Glutamatergic neuron (in vitro differentiated cells): Measurements from ENCODE around the gene TGFB2. TPM values are rescaled to one million over a fixed set of nuclear protein-coding genes. Genes with fewer than 3 reads are reported as not detected.

Experiments used
- DNase-seq: peaks from one replicate; pipeline ENCODE4 v3.0.0; 2022
- H3K27ac Mint-ChIP-seq: one replicate; pipeline ENCODE4 v1.8.0; 2020; ENCODE audit warnings: mild to moderate bottlenecking, mixed read lengths, inconsistent platforms; ENCODE audit not compliant: unreplicated experiment
- H3K27me3 Mint-ChIP-seq: one replicate; pipeline ENCODE4 v1.8.0; 2020; ENCODE audit warnings: mild to moderate bottlenecking, moderate library complexity, mixed read lengths, inconsistent platforms; ENCODE audit not compliant: unreplicated experiment
- H3K36me3 Mint-ChIP-seq: one replicate; pipeline ENCODE4 v1.8.0; 2020; ENCODE audit warnings: mild to moderate bottlenecking, mixed read lengths, inconsistent platforms; ENCODE audit not compliant: unreplicated experiment
- H3K4me1 Mint-ChIP-seq: one replicate; pipeline ENCODE4 v1.8.0; 2020; ENCODE audit warnings: mild to moderate bottlenecking, low read depth, mixed read lengths, inconsistent platforms; ENCODE audit not compliant: unreplicated experiment
- H3K4me3 Mint-ChIP-seq: one replicate; pipeline ENCODE4 v1.8.0; 2020; ENCODE audit warnings: mild to moderate bottlenecking, mixed read lengths, inconsistent platforms; ENCODE audit not compliant: unreplicated experiment
- H3K9me3 Mint-ChIP-seq: one replicate; pipeline ENCODE4 v1.8.0; 2020; ENCODE audit warnings: mild to moderate bottlenecking, moderate library complexity, mixed read lengths, inconsistent platforms; ENCODE audit not compliant: unreplicated experiment
- total RNA-seq: library from RNA; stranded (reverse); fragmentation: NEBNext Ultra II Directional; extraction: Animal tissue kit (Norgen Biotek cat#: 25700); gene quantifications from one replicate; pipeline ENCODE4 v1.2.1, GENCODE V29; 2021; ENCODE audit not compliant: unreplicated experiment
- TF ChIP-seq, protein P1 (sequence below): fragments of 200-600 bp; sonication (generic); IDR thresholded peaks from one replicate; pipeline ENCODE4 v1.5.0; 2021; ENCODE audit not compliant: partially characterized antibody, unreplicated experiment

Gene TGFB2
- total RNA-seq, 1 donor from 2014 or later, result 2.0 TPM

DNA sequence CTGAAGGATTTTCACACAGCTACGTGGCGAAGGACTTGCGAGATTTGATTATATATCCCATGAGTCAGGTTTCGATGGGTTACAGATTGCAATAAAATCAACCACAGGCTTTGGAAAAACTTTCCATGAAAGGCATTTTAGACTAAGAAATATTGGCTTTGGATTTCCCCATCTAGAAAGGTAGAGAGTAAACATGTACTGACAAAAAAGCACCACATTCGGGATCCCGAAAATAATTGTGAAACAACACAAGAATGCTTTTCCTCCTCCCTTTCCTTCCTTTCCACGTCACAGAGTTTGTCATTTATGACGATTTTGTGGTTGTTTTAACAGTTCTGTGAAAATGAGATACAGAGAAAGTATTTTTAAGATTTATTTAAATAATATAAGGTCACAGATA, 38.5 kb downstream of the TGFB2 start:
- H3K27ac Mint-ChIP-seq, result no peak overlapping the region
- H3K4me3 Mint-ChIP-seq, result no peak overlapping the region
- H3K27me3 Mint-ChIP-seq, result no peaks in the 10 kb centered on the region
- H3K4me1 Mint-ChIP-seq, result peaks cover 6% of the 10 kb centered on the region
- no peak for DNase-seq
- no peaks in the 10 kb centered on the region for H3K36me3 Mint-ChIP-seq
- peaks cover 4% of the 10 kb centered on the region for H3K9me3 Mint-ChIP-seq
- TF ChIP-seq, protein P1, sequence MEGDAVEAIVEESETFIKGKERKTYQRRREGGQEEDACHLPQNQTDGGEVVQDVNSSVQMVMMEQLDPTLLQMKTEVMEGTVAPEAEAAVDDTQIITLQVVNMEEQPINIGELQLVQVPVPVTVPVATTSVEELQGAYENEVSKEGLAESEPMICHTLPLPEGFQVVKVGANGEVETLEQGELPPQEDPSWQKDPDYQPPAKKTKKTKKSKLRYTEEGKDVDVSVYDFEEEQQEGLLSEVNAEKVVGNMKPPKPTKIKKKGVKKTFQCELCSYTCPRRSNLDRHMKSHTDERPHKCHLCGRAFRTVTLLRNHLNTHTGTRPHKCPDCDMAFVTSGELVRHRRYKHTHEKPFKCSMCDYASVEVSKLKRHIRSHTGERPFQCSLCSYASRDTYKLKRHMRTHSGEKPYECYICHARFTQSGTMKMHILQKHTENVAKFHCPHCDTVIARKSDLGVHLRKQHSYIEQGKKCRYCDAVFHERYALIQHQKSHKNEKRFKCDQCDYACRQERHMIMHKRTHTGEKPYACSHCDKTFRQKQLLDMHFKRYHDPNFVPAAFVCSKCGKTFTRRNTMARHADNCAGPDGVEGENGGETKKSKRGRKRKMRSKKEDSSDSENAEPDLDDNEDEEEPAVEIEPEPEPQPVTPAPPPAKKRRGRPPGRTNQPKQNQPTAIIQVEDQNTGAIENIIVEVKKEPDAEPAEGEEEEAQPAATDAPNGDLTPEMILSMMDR, result no peak

DNA sequence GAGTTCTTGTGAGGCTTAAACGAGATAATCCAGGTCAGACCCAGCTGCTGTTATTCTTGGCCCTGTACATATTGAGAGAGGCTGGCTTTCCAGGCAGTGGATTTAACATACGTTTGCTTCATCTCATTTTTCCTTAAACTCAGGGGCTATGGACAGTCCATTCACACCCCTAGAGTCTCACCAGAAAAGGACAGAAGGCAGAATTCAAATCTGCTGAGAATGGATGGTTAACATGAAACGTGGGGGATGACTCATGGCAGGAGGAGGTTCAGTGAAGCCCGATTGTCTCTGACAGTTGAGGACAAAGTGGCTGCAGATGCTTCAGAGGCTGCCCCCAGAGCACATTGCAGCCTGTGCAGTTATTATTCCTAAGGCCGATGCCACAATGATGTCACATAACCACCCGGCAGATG, 39.5 kb downstream of the TGFB2 start:
- TF ChIP-seq, protein P1, result no peak
- Mint-ChIP-seq H3K4me1 (peaks cover 6% of the 10 kb centered on the region), H3K9me3 (peaks cover 4% of the 10 kb centered on the region), H3K4me3 (no peak overlapping the region), H3K27ac (peak overlapping the region; percentile 68), H3K36me3 (no peaks in the 10 kb centered on the region), H3K27me3 (no peaks in the 10 kb centered on the region)
- DNase-seq, result no peak

DNA sequence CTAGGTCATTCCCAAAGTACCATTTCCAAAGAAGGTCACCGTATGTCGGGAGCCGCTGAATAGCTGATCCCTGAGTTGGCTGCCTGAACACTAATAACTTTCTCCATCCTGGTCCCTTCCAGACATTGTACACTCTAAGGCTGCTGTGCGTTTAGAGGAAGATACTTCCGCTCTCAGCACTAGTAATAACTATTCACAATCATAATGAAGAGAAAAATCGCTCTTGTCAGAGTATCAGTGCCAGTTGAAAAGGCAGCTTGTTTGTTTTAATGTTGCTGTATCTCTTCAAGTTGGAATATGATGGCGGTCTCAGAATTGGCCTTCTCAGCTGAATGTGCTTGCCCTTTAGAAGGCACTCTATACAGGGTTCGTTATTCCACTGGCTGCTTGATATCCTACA, 43.5 kb downstream of the TGFB2 start:
- DNase-seq, result no peak
- Mint-ChIP-seq H3K27ac (no peak overlapping the region), H3K4me3 (no peak overlapping the region), H3K27me3 (no peaks in the 10 kb centered on the region), H3K36me3 (no peaks in the 10 kb centered on the region), H3K9me3 (peaks cover 2% of the 10 kb centered on the region), H3K4me1 (peaks cover 3% of the 10 kb centered on the region)
- TF ChIP-seq, protein P1, result no peak

DNA sequence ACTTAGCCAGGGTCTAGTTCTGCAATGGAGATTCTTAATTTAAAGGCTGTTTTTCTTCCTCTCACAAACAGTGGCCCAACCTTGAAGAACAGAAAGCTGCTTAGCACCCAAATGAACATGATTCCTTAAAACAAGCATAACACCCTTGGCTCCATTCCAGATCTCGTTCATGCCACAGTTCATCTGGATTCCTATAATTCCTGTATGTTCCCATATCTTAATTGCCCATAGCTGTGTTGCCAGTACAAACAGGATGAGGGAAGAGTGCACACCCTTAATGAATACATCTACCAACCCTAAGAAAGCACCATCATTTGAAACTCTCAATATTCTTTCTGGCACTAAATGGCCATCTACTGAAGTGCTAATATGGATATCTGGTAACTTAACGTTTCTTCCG, 45.5 kb downstream of the TGFB2 start:
- Mint-ChIP-seq H3K4me1 (peaks cover 7% of the 10 kb centered on the region), H3K4me3 (no peak overlapping the region), H3K27me3 (no peaks in the 10 kb centered on the region), H3K36me3 (no peaks in the 10 kb centered on the region), H3K9me3 (no peaks in the 10 kb centered on the region), H3K27ac (no peak overlapping the region)
- TF ChIP-seq, protein P1, result no peak
- DNase-seq, result no peak

DNA sequence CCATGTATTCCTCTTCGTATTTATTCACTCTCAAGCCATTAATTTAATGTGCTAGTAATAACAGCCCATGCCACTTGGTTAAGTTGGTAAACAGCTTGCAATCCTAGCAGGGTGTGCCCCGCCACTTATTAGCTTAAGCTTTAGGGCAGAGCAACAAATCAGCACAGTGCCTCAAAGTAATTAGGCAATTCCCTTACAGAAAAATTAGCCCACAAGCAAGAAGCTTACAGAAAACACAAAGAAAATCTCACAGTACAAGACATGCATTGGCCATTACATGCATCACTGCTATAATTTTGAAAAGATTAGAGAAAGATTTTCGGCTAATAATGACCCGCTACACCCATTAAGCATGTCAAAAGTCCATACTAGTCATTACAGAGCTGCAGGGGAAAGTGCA, 47.6 kb downstream of the TGFB2 start:
- H3K4me1 Mint-ChIP-seq, result peaks cover 7% of the 10 kb centered on the region
- DNase-seq, result no peak
- H3K36me3 Mint-ChIP-seq, result no peaks in the 10 kb centered on the region
- no peak overlapping the region for H3K4me3 Mint-ChIP-seq
- TF ChIP-seq, protein P1, result no peak
- H3K27me3 Mint-ChIP-seq, result no peaks in the 10 kb centered on the region
- H3K9me3 Mint-ChIP-seq, result no peaks in the 10 kb centered on the region
- H3K27ac Mint-ChIP-seq, result no peak overlapping the region
